Spleen (tissue), 11 donors: ENCODE measurements around the gene KDM2B. TPM values are rescaled to one million over a fixed set of nuclear protein-coding genes. Genes with fewer than 3 reads are reported as not detected.
"Not testable (repeated sequence)": the region's sequence is repeated elsewhere in the genome, so short reads cannot be mapped to it uniquely, and the experiment has no call there.

Experiments used
- DNase-seq: peaks from one replicate; pipeline ENCODE4 v3.0.0-alpha.2; 2020
- H3K27ac ChIP-seq, 8 donors: fragments of 200-600 bp; sonication (generic) in 7 of 8; 1 replicate in 4 of 8; 2 replicates in 4 of 8; pipeline versions ENCODE4 v1.5.0 to v1.8.0; 2016 to 2021; ENCODE audit warnings: inconsistent platforms in 4 of 8, mild to moderate bottlenecking in 4 of 8, moderate library complexity in 1 of 8
- H3K27me3 ChIP-seq, 7 donors: fragments of 200-600 bp; sonication (generic) in 6 of 7; replicated peaks in 1 of 7; 1 replicate in 4 of 7; 2 replicates in 3 of 7; pipeline versions ENCODE4 v1.5.0 to v1.8.0; 2016 to 2021; ENCODE audit warnings: inconsistent platforms in 3 of 7, mild to moderate bottlenecking in 1 of 7
- H3K36me3 ChIP-seq, 6 donors: fragments of 200-600 bp; sonication (generic) in 5 of 6; 1 replicate in 4 of 6; 2 replicates in 2 of 6; pipeline versions ENCODE4 v1.5.0 to v1.8.0; 2016 to 2021; ENCODE audit warnings: inconsistent platforms in 2 of 6
- H3K4me1 ChIP-seq, 6 donors: fragments of 200-600 bp; sonication (generic) in 5 of 6; 1 replicate in 3 of 6; 2 replicates in 3 of 6; pipeline versions ENCODE4 v1.5.0 to v1.8.0; 2016 to 2021; ENCODE audit warnings: inconsistent platforms in 3 of 6
- H3K4me3 ChIP-seq, 8 donors: fragments of 200-600 bp; sonication (generic) in 7 of 8; 1 replicate in 4 of 8; 2 replicates in 4 of 8; pipeline versions ENCODE4 v1.5.0 to v1.8.0; 2016 to 2021; ENCODE audit warnings: inconsistent platforms in 4 of 8, mild to moderate bottlenecking in 4 of 8, moderate library complexity in 2 of 8
- H3K9me3 ChIP-seq, 8 donors: fragments of 200-600 bp; sonication (generic) in 7 of 8; 1 replicate in 4 of 8; 2 replicates in 4 of 8; pipeline versions ENCODE4 v1.5.0 to v1.8.0; 2016 to 2021; ENCODE audit warnings: inconsistent platforms in 4 of 8
- CTCF ChIP-seq, 11 experiments: fragments of 200-600 bp in 7 of 11; fragments of 450-650 bp in 4 of 11; sonication (generic) in 4 of 11; IDR thresholded peaks in 8 of 11; conservative IDR thresholded peaks in 3 of 11; 1 replicate in 7 of 11; 2 replicates in 4 of 11; pipeline versions ENCODE4 v1.4.0 to v1.8.0; 2016 to 2021; ENCODE audit warnings: antibody characterized with exemption in 11 of 11, inconsistent platforms in 4 of 11, mild to moderate bottlenecking in 1 of 11
- POLR2A ChIP-seq, 3 donors: fragments of 450-650 bp; IDR thresholded peaks; one replicate each; pipeline ENCODE4 v1.5.1; 2017; ENCODE audit warnings: antibody characterized with exemption in 3 of 3, mild to moderate bottlenecking in 1 of 3
- POLR2AphosphoS5 ChIP-seq, 3 donors: sonication (generic); formaldehyde crosslinking; IDR thresholded peaks; one replicate each; pipeline ENCODE4 v1.5.1; 2017; ENCODE audit warnings: antibody characterized with exemption in 3 of 3
- WGBS, 5 donors: extraction: QIAGEN DNeasy Blood & Tissue Kit in 3 of 5; methylation state at CpG; one replicate each; pipeline versions ENCODE4 v1.1.5 to v1.1.7; 2013 to 2018; 5-methylcytosine and 5-hydroxymethylcytosine counted together
- intact Hi-C: fragments of 100-400 bp; cut with DNase I; formaldehyde crosslinking; loops from one replicate; pipeline ENCODE4 v1.15.0; 2023; ENCODE audit warnings: low total_unique reads
- polyA plus RNA-seq, 3 donors: library from polyadenylated mRNA; stranded (reverse); fragments of 200-250 nt; gene quantifications; one replicate each; pipeline ENCODE4 v1.2.1, GENCODE V29; 2013
- total RNA-seq, 7 donors: library from RNA; depleted of rRNA in 3 of 7; stranded (reverse); fragments of >200 nt in 3 of 7; fragmentation: NEBNext Ultra II Directional in 4 of 7; extraction: Animal tissue kit (Norgen Biotek cat#: 25700) in 4 of 7; gene quantifications; one replicate each; pipeline versions ENCODE4 v1.1.0 to v1.2.1, GENCODE V29; 2016 to 2021
- donor health status: healthy with polysubstance abuse.
- donor health status: DM: no; HTN: no; CAD: no; lungs with moderate emphysema.
- donor health status: DM: no; HTN: no; CAD: no.
- donor health status: Bipolar disorder and iron deficiency.
- donor health status: healthy.
- donor health status: DM: no; HTN: no; CAD: no.
- donor health status: DM: yes; HTN: yes; CAD: no.

KDM2B gene
- total and polyA plus RNA-seq, 10 donors, result 20.8 to 56.2 (median 40.1) TPM

DNA sequence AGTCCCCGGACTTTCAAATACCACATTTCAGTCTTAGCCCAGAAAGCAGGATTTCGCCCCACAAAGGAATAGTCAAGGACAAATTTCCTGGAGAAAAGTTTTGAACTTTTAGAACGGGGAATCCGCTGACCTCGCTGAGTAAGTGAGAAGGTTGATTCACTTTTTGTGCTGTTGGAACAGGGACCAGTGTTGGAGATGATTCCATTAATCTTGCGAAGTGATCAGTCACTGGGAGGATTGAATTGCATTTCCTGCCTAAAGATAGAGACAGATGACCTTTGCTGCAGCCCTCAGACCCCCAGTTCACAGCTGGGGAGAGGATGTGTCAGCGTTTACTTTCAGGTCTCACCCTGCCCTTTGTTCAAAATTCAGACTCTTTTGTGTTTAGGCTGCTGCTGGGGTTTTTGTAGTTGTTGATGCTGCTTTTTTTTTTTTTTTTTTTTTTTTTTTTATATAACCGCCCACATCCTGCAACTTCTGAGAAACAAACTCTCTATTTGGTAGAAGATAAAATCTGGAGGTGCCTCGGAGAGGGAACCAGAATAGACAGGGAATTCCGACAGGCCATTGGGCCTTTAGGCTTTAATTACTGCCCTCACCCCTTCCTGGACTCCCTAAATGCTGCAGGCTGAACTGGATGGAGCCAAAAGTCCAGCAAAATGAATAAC, 9.8 kb upstream of the KDM2B start:
- Histone ChIP-seq H3K36me3 (no peaks in the 10 kb centered on the region), H3K4me3 (peak overlapping the region in 5 of 8 donors; percentile 16 to 58 (median 27)), H3K4me1 (peaks cover 11 to 45% (median 27%) of the 10 kb centered on the region in 6 donors), H3K27ac (peak overlapping the region; percentile 89 to 96 (median 90)), H3K9me3 (no peaks in the 10 kb centered on the region), H3K27me3 (no peaks in the 10 kb centered on the region)
- intact Hi-C loops, result no loop called here
- DNase-seq, result no peak
- 0 to 7% (median 3%) methylated on average over 10 of the region's 10 CpGs for WGBS, 5 donors
- TF ChIP-seq CTCF (IDR thresholded peaks at IDR 0.05 in 8 of 11, conservative IDR thresholded peaks at IDR 0.05 in 3 of 11) (no peak), POLR2AphosphoS5 (IDR thresholded peaks at IDR 0.05) (peak in 1 of 3 donors; percentile 69)

DNA sequence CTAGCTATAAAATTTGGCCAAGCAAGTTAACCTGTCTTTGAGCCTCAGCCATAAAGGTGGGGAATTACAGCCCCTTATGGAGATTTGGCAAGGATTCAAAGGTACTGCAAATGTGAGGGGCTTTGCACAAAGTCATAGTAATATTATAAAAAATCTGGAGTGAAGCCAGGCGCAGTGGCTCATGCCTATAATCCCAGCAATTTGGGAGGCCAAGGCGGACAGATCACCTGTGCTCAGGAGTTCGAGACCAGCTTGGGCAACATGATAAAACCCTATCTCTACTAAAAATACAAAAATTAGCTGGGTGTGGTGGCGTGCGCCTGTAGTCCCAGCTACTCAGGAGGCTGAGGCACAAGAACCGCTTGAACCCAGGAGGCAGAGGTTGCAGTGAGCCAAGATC, 4.1 kb upstream of the KDM2B start:
- DNase-seq, H3K27me3 ChIP-seq, H3K36me3 ChIP-seq, H3K27ac ChIP-seq, intact Hi-C loops, H3K9me3 ChIP-seq, H3K4me3 ChIP-seq: not testable (repeated sequence)
- peaks cover 14 to 50% (median 34%) of the 10 kb centered on the region in 6 donors for H3K4me1 ChIP-seq
- 91 to 100% (median 96%) methylated on average over 6 of the region's 6 CpGs for WGBS, 5 donors

DNA sequence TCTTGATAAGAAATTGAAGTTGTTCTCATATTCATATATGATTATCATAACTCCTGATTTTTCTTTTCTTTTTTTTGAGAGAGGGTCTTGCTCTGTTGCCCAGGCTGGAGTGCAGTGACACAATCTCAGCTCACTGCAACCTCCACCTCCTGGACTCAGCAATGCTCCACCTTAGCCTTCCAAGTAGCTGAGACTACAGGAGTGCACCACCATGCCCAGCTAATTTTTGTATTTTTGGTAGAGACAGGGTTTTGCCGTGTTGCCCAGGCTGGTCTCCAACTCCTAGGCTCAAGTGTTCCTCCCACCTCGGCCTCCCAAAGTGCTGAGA, 2.5 kb upstream of the KDM2B start:
- H3K27me3 ChIP-seq, intact Hi-C loops, H3K4me3 ChIP-seq, H3K9me3 ChIP-seq, H3K36me3 ChIP-seq, DNase-seq: not testable (repeated sequence)
- Histone ChIP-seq H3K27ac (peak overlapping the region in 1 of 8 donors; percentile 90), H3K4me1 (peaks cover 14 to 47% (median 32%) of the 10 kb centered on the region in 6 donors)
- WGBS, 5 donors, result 84 to 95% (median 90%) methylated on average over 2 of the region's 2 CpGs

DNA sequence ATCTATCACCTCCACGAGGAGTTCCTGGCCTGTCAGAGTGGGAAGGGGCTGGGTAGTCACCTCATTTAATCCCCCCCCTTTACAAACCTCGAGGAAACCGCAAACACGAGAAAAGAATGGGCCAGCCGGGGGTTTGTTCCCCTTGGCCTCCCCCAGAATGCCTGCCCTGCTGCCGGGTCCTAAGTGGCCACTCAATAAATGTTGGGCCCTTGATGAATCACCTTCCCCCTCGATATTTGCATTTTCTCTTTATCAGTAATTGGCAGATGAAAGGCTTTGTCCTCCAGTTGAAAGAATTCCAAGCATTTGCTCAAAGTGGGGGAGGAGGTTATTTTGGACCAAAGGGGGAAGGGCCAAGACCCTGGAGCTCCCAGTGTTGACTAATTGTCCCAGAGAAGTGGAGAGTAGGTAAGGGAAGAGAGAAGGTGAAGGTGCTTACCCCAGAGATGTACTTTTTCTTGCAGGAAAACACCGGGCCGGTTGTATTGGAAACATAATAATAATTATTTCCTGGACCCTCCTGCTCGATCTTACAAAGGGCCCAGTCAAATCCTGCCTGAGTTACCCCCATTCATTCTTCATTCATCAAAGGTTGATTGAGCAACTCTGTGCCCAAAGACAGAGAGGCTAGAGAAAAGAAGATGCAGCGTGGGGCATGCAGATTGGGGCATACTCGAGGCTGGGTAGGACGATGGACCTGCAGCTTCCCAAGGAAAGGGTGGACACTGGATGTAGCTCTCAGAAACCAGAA, 1.9 kb upstream of the KDM2B start:
- H3K9me3 ChIP-seq, result no peaks in the 10 kb centered on the region
- H3K4me3 ChIP-seq, result peak overlapping the region in 2 of 8 donors; percentile 20 to 23
- DNase-seq, result no peak
- WGBS, 5 donors, result 44 to 53% (median 46%) methylated on average over 13 of the region's 13 CpGs
- intact Hi-C loops, result no loop called here
- peak overlapping the region in 6 of 8 donors; percentile 82 to 92 (median 90) for H3K27ac ChIP-seq
- H3K27me3 ChIP-seq, result no peaks in the 10 kb centered on the region
- TF ChIP-seq POLR2AphosphoS5 (IDR thresholded peaks at IDR 0.05), result no peak
- TF ChIP-seq POLR2A (IDR thresholded peaks at IDR 0.05), result no peak
- no peak for TF ChIP-seq CTCF (IDR thresholded peaks at IDR 0.05 in 8 of 11, conservative IDR thresholded peaks at IDR 0.05 in 3 of 11)
- peaks cover 20 to 52% (median 38%) of the 10 kb centered on the region in 6 donors for H3K4me1 ChIP-seq
- H3K36me3 ChIP-seq, result no peaks in the 10 kb centered on the region

- TF ChIP-seq CTCF (IDR thresholded peaks at IDR 0.05 in 8 of 11, conservative IDR thresholded peaks at IDR 0.05 in 3 of 11) (no peak), POLR2AphosphoS5 (IDR thresholded peaks at IDR 0.05) (peak in 2 of 3 donors; percentile 46 to 67)
- H3K27me3 ChIP-seq, result no peaks in the 10 kb centered on the region
- 19 to 33% (median 23%) methylated on average over 17 of the region's 17 CpGs for WGBS, 5 donors
- no peaks in the 10 kb centered on the region for H3K9me3 ChIP-seq
- H3K36me3 ChIP-seq, result no peaks in the 10 kb centered on the region
- H3K4me3 ChIP-seq, result peak overlapping the region in 5 of 8 donors; percentile 53 to 76 (median 63)
- no peak for DNase-seq
- peak overlapping the region; percentile 50 to 92 (median 88) for H3K27ac ChIP-seq
- intact Hi-C loops, result no loop called here
- H3K4me1 ChIP-seq, result peaks cover 27 to 61% (median 47%) of the 10 kb centered on the region in 6 donors
Observed at GRCh38 chr12:121581686-121582429, 1.0 kb upstream of the KDM2B start.
